H1 (cell line): ENCODE data around the gene TNNI2. TPM values are rescaled to one million over a fixed set of nuclear protein-coding genes. Genes with fewer than 3 reads are reported as not detected.

Experiments used
- CTCF ChIA-PET: fragments of 300-600 bp; sonication (Branson Sonifier 250); formaldehyde crosslinking; loops from one replicate; lab custom pipeline; 2021; ENCODE audit not compliant: partially characterized antibody; lab: Charles Lee
- POLR2A ChIA-PET: fragments of 300-600 bp; sonication (Branson Sonifier 250); formaldehyde crosslinking; loops from one replicate; lab custom pipeline; 2021; ENCODE audit warnings: inconsistent platforms; ENCODE audit not compliant: partially characterized antibody; lab: Charles Lee
- DNase-seq, 2 experiments: peaks; one replicate each; pipeline versions ENCODE4 v3.0.0 to v3.0.0-alpha.2; 2010 to 2022; ENCODE audit warnings: low spot score in 2 of 2, low read depth in 1 of 2, mixed read lengths in 1 of 2
- FAIRE-seq: peaks from 2 replicates; lab custom pipeline; 2011; peaks lifted over from hg19 to GRCh38; lab: Jason Lieb, UNC
- H2AFZ ChIP-seq: 2 replicates; pipeline ENCODE4 v1.8.1; 2012; ENCODE audit warnings: low read length, inconsistent platforms
- H2AK5ac ChIP-seq: 2 replicates; pipeline ENCODE4 v1.6.1; 2013; ENCODE audit warnings: low read depth, low read length
- H2BK120ac ChIP-seq: replicated peaks from 2 replicates; pipeline ENCODE3; 2013; ENCODE audit warnings: low read depth, low read length, inconsistent platforms
- H2BK12ac ChIP-seq: 2 replicates; pipeline ENCODE4 v1.6.1; 2013; ENCODE audit warnings: low read depth, low read length
- H2BK15ac ChIP-seq: 2 replicates; pipeline ENCODE4 v1.6.1; 2013; ENCODE audit warnings: low read length
- H2BK20ac ChIP-seq: 2 replicates; pipeline ENCODE4 v1.6.1; 2013; ENCODE audit warnings: low read length
- H2BK5ac ChIP-seq: 2 replicates; pipeline ENCODE4 v1.6.1; 2013; ENCODE audit warnings: low read depth, low read length
- H3K14ac ChIP-seq: 2 replicates; pipeline ENCODE4 v1.6.1; 2013; ENCODE audit warnings: inconsistent platforms; ENCODE audit not compliant: insufficient read length
- H3K18ac ChIP-seq: 2 replicates; pipeline ENCODE4 v1.6.1; 2013; ENCODE audit warnings: low read length; ENCODE audit errors: extremely low read depth
- H3K23ac ChIP-seq: 2 replicates; pipeline ENCODE4 v1.6.1; 2013; ENCODE audit warnings: inconsistent platforms; ENCODE audit not compliant: insufficient read length
- H3K23me2 ChIP-seq: 2 replicates; pipeline ENCODE4 v1.6.1; 2013; ENCODE audit warnings: low read depth, low read length
- H3K27ac ChIP-seq: 2 replicates; pipeline ENCODE4 v1.6.1; 2011; ENCODE audit warnings: low read depth, low read length, inconsistent platforms
- H3K27me3 ChIP-seq, 4 experiments: replicated peaks in 1 of 4; 1 replicate in 1 of 4; 2 replicates in 3 of 4; pipeline versions ENCODE4 v1.6.1 to v1.8.1; 2011 to 2013; ENCODE audit warnings: low read length in 3 of 4, mild to moderate bottlenecking in 3 of 4, inconsistent platforms in 2 of 4, mixed read lengths in 2 of 4, moderate library complexity in 1 of 4; ENCODE audit not compliant: control insufficient read depth in 3 of 4, insufficient read depth in 3 of 4; ENCODE audit errors: extremely low read depth in 1 of 4
- H3K36me3 ChIP-seq, 4 experiments: 2 replicates each; pipeline versions ENCODE4 v1.6.1 to v1.8.1; 2011 to 2013; ENCODE audit warnings: mild to moderate bottlenecking in 4 of 4, low read length in 3 of 4, moderate library complexity in 2 of 4, control low read depth in 1 of 4, inconsistent platforms in 1 of 4; ENCODE audit not compliant: insufficient read depth in 4 of 4, control insufficient read depth in 2 of 4
- H3K4ac ChIP-seq: replicated peaks from 2 replicates; pipeline ENCODE3; 2013; ENCODE audit warnings: low read length, low read depth, mixed read lengths, inconsistent platforms; ENCODE audit not compliant: insufficient read length
- H3K4me1 ChIP-seq, 4 experiments: replicated peaks in 1 of 4; 1 replicate in 1 of 4; 2 replicates in 3 of 4; pipeline versions ENCODE4 v1.6.1 to v1.8.1; 2011 to 2013; ENCODE audit warnings: low read length in 3 of 4, inconsistent platforms in 2 of 4, mixed read lengths in 1 of 4; ENCODE audit not compliant: insufficient read depth in 4 of 4, control insufficient read depth in 3 of 4
- H3K4me2 ChIP-seq, 2 experiments: 2 replicates each; pipeline versions ENCODE4 v1.6.1 to v1.8.1; 2011 to 2013; ENCODE audit warnings: low read depth in 2 of 2, low read length in 2 of 2, control low read depth in 1 of 2, inconsistent platforms in 1 of 2, mild to moderate bottlenecking in 1 of 2; ENCODE audit not compliant: insufficient read depth in 1 of 2
- H3K4me3 ChIP-seq, 4 experiments: fragments of 200-600, 300-600 bp in 1 of 4; sonication (generic), shearing (Covaris generic), sonication (Bioruptor Twin) in 1 of 4; 2 replicates each; pipeline versions ENCODE4 v1.5.1 to v1.8.1; 2011 to 2016; ENCODE audit warnings: low read length in 4 of 4, low read depth in 3 of 4, control low read depth in 2 of 4, inconsistent platforms in 2 of 4, mild to moderate bottlenecking in 2 of 4, mixed read lengths in 1 of 4, moderate library complexity in 1 of 4; ENCODE audit not compliant: insufficient read depth in 2 of 4; ENCODE audit errors: extremely low read depth in 1 of 4
- H3K56ac ChIP-seq: replicated peaks from 2 replicates; pipeline ENCODE3; 2013; ENCODE audit warnings: low read depth, mild to moderate bottlenecking, mixed read lengths, low read length, inconsistent platforms; ENCODE audit not compliant: insufficient read length
- H3K79me1 ChIP-seq: 2 replicates; pipeline ENCODE4 v1.6.1; 2013; ENCODE audit warnings: low read depth, low read length, control low read depth
- H3K79me2 ChIP-seq, 2 experiments: 2 replicates each; pipeline versions ENCODE4 v1.6.1 to v1.8.1; 2012 to 2013; ENCODE audit warnings: low read length in 2 of 2, mild to moderate bottlenecking in 2 of 2, inconsistent platforms in 1 of 2; ENCODE audit not compliant: insufficient read depth in 2 of 2, control insufficient read depth in 1 of 2
- H3K9ac ChIP-seq, 4 experiments: replicated peaks in 1 of 4; 1 replicate in 1 of 4; 2 replicates in 3 of 4; pipeline versions ENCODE4 v1.6.1 to v1.8.1; 2011 to 2013; ENCODE audit warnings: low read depth in 3 of 4, low read length in 3 of 4, control low read depth in 2 of 4, mild to moderate bottlenecking in 2 of 4, moderate library complexity in 2 of 4, inconsistent platforms in 1 of 4; ENCODE audit errors: extremely low read depth in 1 of 4
- H3K9me3 ChIP-seq, 2 experiments: 2 replicates each; pipeline versions ENCODE4 v1.6.1 to v1.8.1; 2012 to 2013; ENCODE audit warnings: mild to moderate bottlenecking in 2 of 2, moderate library complexity in 2 of 2, control low read depth in 1 of 2, inconsistent platforms in 1 of 2, low read depth in 1 of 2, low read length in 1 of 2, mixed read lengths in 1 of 2; ENCODE audit not compliant: insufficient read depth in 2 of 2
- H4K20me1 ChIP-seq, 2 experiments: replicated peaks in 1 of 2; 2 replicates each; pipeline versions ENCODE3 to v1.8.1; 2011 to 2013; ENCODE audit warnings: inconsistent platforms in 2 of 2, low read length in 2 of 2, mild to moderate bottlenecking in 1 of 2; ENCODE audit not compliant: insufficient read depth in 2 of 2, control insufficient read depth in 1 of 2
- H4K5ac ChIP-seq: 2 replicates; pipeline ENCODE4 v1.6.1; 2013; ENCODE audit warnings: low read length, low read depth, mixed read lengths, inconsistent platforms; ENCODE audit not compliant: insufficient read length
- H4K8ac ChIP-seq: 2 replicates; pipeline ENCODE4 v1.8.0; 2013; ENCODE audit warnings: mild to moderate bottlenecking, moderate library complexity, low read length, inconsistent platforms; ENCODE audit not compliant: insufficient read depth; ENCODE audit errors: extremely low read depth
- H4K91ac ChIP-seq: replicated peaks from 2 replicates; pipeline ENCODE3; 2013; ENCODE audit warnings: low read length, mixed read lengths, inconsistent platforms; ENCODE audit not compliant: insufficient read length
- BACH1 ChIP-seq: IDR thresholded peaks from 2 replicates; pipeline ENCODE4 v1.6.1; 2012; ENCODE audit warnings: low read length, improper control_type of control experiment
- BRCA1 ChIP-seq: IDR thresholded peaks from 2 replicates; pipeline ENCODE4 v1.6.1; 2012; ENCODE audit warnings: low read depth, low read length, improper control_type of control experiment
- CREB1 ChIP-seq: IDR thresholded peaks from 2 replicates; pipeline ENCODE4 v1.6.1; 2012; ENCODE audit warnings: inconsistent platforms
- CTBP2 ChIP-seq: IDR thresholded peaks from 2 replicates; pipeline ENCODE4 v1.7.0; 2011; ENCODE audit warnings: borderline replicate concordance, mild to moderate bottlenecking, moderate library complexity, mixed read lengths, low read length; ENCODE audit not compliant: insufficient read depth, insufficient read length
- JUN ChIP-seq: IDR thresholded peaks from 2 replicates; pipeline ENCODE4 v1.6.1; 2011; ENCODE audit warnings: low read depth, mild to moderate bottlenecking, improper control_type of control experiment, low read length
- MAX ChIP-seq: IDR thresholded peaks from 2 replicates; pipeline ENCODE4 v1.6.1; 2012; ENCODE audit warnings: inconsistent platforms
- NRF1 ChIP-seq: IDR thresholded peaks from 2 replicates; pipeline ENCODE4 v1.6.1; 2011; ENCODE audit warnings: mild to moderate bottlenecking, low read depth, low read length, improper control_type of control experiment
- RAD21 ChIP-seq, 2 experiments: IDR thresholded peaks in 1 of 2; conservative IDR thresholded peaks in 1 of 2; 2 replicates each; pipeline ENCODE4 v1.6.1; 2011; ENCODE audit warnings: low read depth in 2 of 2, low read length in 2 of 2, improper control_type of control experiment in 1 of 2, inconsistent platforms in 1 of 2, mild to moderate bottlenecking in 1 of 2, moderate library complexity in 1 of 2
- SP2 ChIP-seq: IDR thresholded peaks from 2 replicates; pipeline ENCODE4 v1.6.1; 2012; ENCODE audit warnings: mild to moderate bottlenecking, low read length, inconsistent platforms
- SP4 ChIP-seq: IDR thresholded peaks from 2 replicates; pipeline ENCODE4 v1.6.1; 2012; ENCODE audit warnings: low read length, inconsistent platforms
- WGBS, 2 experiments: shearing (Covaris generic) in 1 of 2; methylation state at CpG; one replicate each; pipeline versions ENCODE4 v1.1.6 to v1.1.7; 2013 to 2015; ENCODE audit warnings: low lambda C conversion rate in 2 of 2, mixed read lengths in 2 of 2, inconsistent platforms in 1 of 2, low coverage in 1 of 2, missing lambda C conversion rate in 1 of 2; ENCODE audit not compliant: insufficient replicate concordance in 2 of 2, insufficient coverage in 1 of 2, insufficient read length in 1 of 2; ENCODE audit errors: extremely low coverage in 1 of 2, missing lambda C conversion rate in 1 of 2; 5-methylcytosine and 5-hydroxymethylcytosine counted together
- polyA plus RNA-seq, 7 experiments: library from polyadenylated mRNA; depleted of rRNA in 3 of 7; stranded (reverse) in 5 of 7; unstranded in 2 of 7; fragments of >200 nt in 5 of 7; fragments of 200-250 nt in 2 of 7; gene quantifications; 1 replicate in 5 of 7; 2 replicates in 1 of 7; 4 replicates in 1 of 7; pipeline versions ENCODE4 v1.2.1 to v1.2.3, GENCODE V29; 2011 to 2013; ENCODE audit warnings: missing spikeins in 2 of 7, mixed read lengths in 2 of 7
- total RNA-seq: library from RNA; stranded (reverse); fragmentation: NEBNext Ultra II Directional; extraction: Animal tissue kit (Norgen Biotek cat#: 25700); gene quantifications from 2 replicates; pipeline ENCODE4 v1.2.1, GENCODE V29; 2021

TNNI2 gene
- total and polyA plus RNA-seq, 2 of the 8 experiments (the other 6 are each of a cell fraction or from before 2014, with no cell fraction given): not detected

GRCh38 chr11:1877211-1878136, 38.7 kb downstream of the TNNI2 start:
- no peak overlapping the region for H3K9ac ChIP-seq
- no peaks in the 10 kb centered on the region for H3K27me3 ChIP-seq
- DNase-seq (no peak), FAIRE-seq (no peak)
- H3K79me2 ChIP-seq: no peaks in the 10 kb centered on the region
- no peak overlapping the region for H2AFZ ChIP-seq
- H2BK15ac ChIP-seq: no peak overlapping the region; the same call in 1 of the 2 replicates
- no peaks in the 10 kb centered on the region for H3K36me3 ChIP-seq
- no peaks in the 10 kb centered on the region for H3K9me3 ChIP-seq
- no peaks in the 10 kb centered on the region for H4K20me1 ChIP-seq
- no peak overlapping the region for H3K4me2 ChIP-seq
- H2BK12ac ChIP-seq: peak overlapping the region; percentile 33; the same call in 1 of the 2 replicates
- H2BK20ac ChIP-seq: 0 out of 2 replicates have a peak overlapping the region, but pooled peaks have one; percentile 43
- H3K14ac ChIP-seq: no peak overlapping the region
- H3K23ac ChIP-seq: no peak overlapping the region
- peaks cover 0 to 1% (median 0%) of the 10 kb centered on the region in 4 experiments; a peak in 1 of 7 replicates for H3K4me1 ChIP-seq
- peak overlapping the region; percentile 14; the same call in 1 of the 2 replicates for H4K8ac ChIP-seq
- H3K23me2 ChIP-seq: no peaks in the 10 kb centered on the region
- H2AK5ac ChIP-seq: no peak overlapping the region
- ChIA-PET CTCF (interaction anchor here (0.6 to 5.5 kb wide), 44 partner anchors 10 to 423 kb away, joined by 3 to 156 read pairs (median 5); partner anchors contain the start of genes INS, LSP1, MRPL23 and PRR33), POLR2A (interaction anchor here (1.4 kb wide), 1 partner anchor 21 kb away, joined by 4 read pairs; no protein-coding TSS in a partner anchor)
- no peak overlapping the region for H3K27ac ChIP-seq
- no peak overlapping the region for H4K5ac ChIP-seq
- H3K4me3 ChIP-seq: no peak overlapping the region
- H3K18ac ChIP-seq: no peak overlapping the region; the same call in 1 of the 2 replicates
- TF ChIP-seq MAX: no peak
- TF ChIP-seq CREB1: no peak
- TF ChIP-seq SP2: no peak
- TF ChIP-seq NRF1: no peak
- TF ChIP-seq BRCA1: no peak
- no peak for TF ChIP-seq JUN
- no peak for TF ChIP-seq BACH1
- no peak for TF ChIP-seq CTBP2
- TF ChIP-seq SP4: no peak
- no peak for TF ChIP-seq RAD21 (IDR thresholded peaks at IDR 0.05 in 1 of 2, conservative IDR thresholded peaks at IDR 0.05 in 1 of 2; ENCODE audit: low read depth in 2 of 2, low read length in 2 of 2)
- H4K91ac ChIP-seq: no peak overlapping the region
- H2BK120ac ChIP-seq: no peak overlapping the region
- WGBS, 2 experiments: 89% methylated on average over 28 of the region's 33 CpGs; no CpG with 5 or more reads in 1 of the 2 experiments
- no peaks in the 10 kb centered on the region for H3K79me1 ChIP-seq
- H3K4ac ChIP-seq: no peak overlapping the region
- no peak overlapping the region for H2BK5ac ChIP-seq
- no peak overlapping the region for H3K56ac ChIP-seq
